PC-3 (cell line): Measurements from ENCODE around the gene RAPGEF4. TPM values are rescaled to one million over a fixed set of nuclear protein-coding genes. Genes with fewer than 3 reads are reported as not detected.
A peak's percentile ranks its signal among the peaks of the same experiment; 100 is the strongest.

Experiments used
- ATAC-seq: fragments of 200-7000 bp; cut with Tn5 transposase; 2 replicates; pipeline ENCODE4 v1.9.1; 2020; ENCODE audit warnings: mild to moderate bottlenecking, moderate library complexity
- BruUV-seq: library from RNA; stranded (reverse); fragments of 400-500 nt; replicated peaks from 2 replicates; lab custom pipeline; 2021; lab: Mats Ljungman, UMichigan
- CTCF ChIA-PET: fragments of 300-600 bp; sonication (Branson Sonifier 250); formaldehyde crosslinking; loops from one replicate; lab custom pipeline; 2022; ENCODE audit warnings: antibody characterized with exemption; lab: Charles Lee
- POLR2A ChIA-PET: fragments of 300-600 bp; sonication (Branson Sonifier 250); formaldehyde crosslinking; loops from one replicate; lab custom pipeline; 2022; ENCODE audit warnings: antibody characterized with exemption; ENCODE audit not compliant: unreplicated experiment; lab: Charles Lee
- DNase-seq: peaks from one replicate; pipeline ENCODE4 v3.0.0-alpha.2; 2015
- H2AFZ ChIP-seq: fragments of 300-600 bp; sonication (generic); 2 replicates; pipeline ENCODE4 v1.6.0; 2016; ENCODE audit warnings: antibody characterized with exemption, low read length
- H3F3A ChIP-seq: fragments of 300-600 bp; sonication (generic); one replicate; pipeline ENCODE4 v1.6.0; 2017; ENCODE audit warnings: antibody characterized with exemption, low read length, control low read depth, mild to moderate bottlenecking; ENCODE audit not compliant: unreplicated experiment
- H3K27ac ChIP-seq: fragments of 300-600 bp; sonication (generic); 2 replicates; pipeline ENCODE4 v1.5.1; 2016; ENCODE audit warnings: mild to moderate bottlenecking, low read length
- H3K27me3 ChIP-seq: fragments of 300-600 bp; sonication (generic); 2 replicates; pipeline ENCODE4 v1.6.1; 2016; ENCODE audit warnings: low read length, mixed read lengths
- H3K36me3 ChIP-seq: fragments of 300-600 bp; sonication (generic); 2 replicates; pipeline ENCODE4 v1.6.1; 2016; ENCODE audit warnings: low read depth, mixed run types, low read length, mixed read lengths
- H3K4me1 ChIP-seq: fragments of 300-600 bp; sonication (generic); 2 replicates; pipeline ENCODE4 v1.5.1; 2016; ENCODE audit warnings: low read length; ENCODE audit not compliant: insufficient read depth
- H3K4me2 ChIP-seq: fragments of 300-600 bp; sonication (generic); 2 replicates; pipeline ENCODE4 v1.6.0; 2016; ENCODE audit warnings: low read length
- H3K4me3 ChIP-seq: fragments of 300-600 bp; sonication (generic); 2 replicates; pipeline ENCODE4 v1.5.1; 2016; ENCODE audit warnings: mild to moderate bottlenecking, low read length, mixed read lengths
- H3K79me2 ChIP-seq: fragments of 300-600 bp; sonication (generic); 2 replicates; pipeline ENCODE4 v1.6.1; 2017; ENCODE audit warnings: low read length, mixed read lengths
- H3K9ac ChIP-seq: fragments of 300-600 bp; sonication (generic); 2 replicates; pipeline ENCODE4 v1.6.0; 2016; ENCODE audit warnings: mild to moderate bottlenecking, low read length
- H3K9me2 ChIP-seq: fragments of 300-600 bp; sonication (generic); replicated peaks from 2 replicates; pipeline ENCODE4 v1.6.1; 2016; ENCODE audit warnings: mixed run types, low read length, mixed read lengths
- H3K9me3 ChIP-seq: fragments of 300-600 bp; sonication (generic); 2 replicates; pipeline ENCODE4 v1.6.1; 2016; ENCODE audit warnings: low read length, mixed read lengths
- H4K20me1 ChIP-seq: fragments of 300-600 bp; sonication (generic); 2 replicates; pipeline ENCODE4 v1.6.1; 2016; ENCODE audit warnings: low read length, mixed read lengths
- CTCF ChIP-seq: fragments of 300-600 bp; sonication (generic); conservative IDR thresholded peaks from 2 replicates; pipeline ENCODE4 v1.5.1; 2017; ENCODE audit warnings: antibody characterized with exemption, low read depth, mild to moderate bottlenecking, low read length
- EZH2 ChIP-seq: fragments of 300-600 bp; sonication (generic); IDR thresholded peaks from one replicate; pipeline ENCODE4 v1.6.1; 2017; ENCODE audit warnings: antibody characterized with exemption, mild to moderate bottlenecking, low read length; ENCODE audit not compliant: unreplicated experiment
- EZH2phosphoT487 ChIP-seq: fragments of 300-600 bp; sonication (generic); IDR thresholded peaks from 2 replicates; pipeline ENCODE4 v1.6.1; 2018; ENCODE audit warnings: mild to moderate bottlenecking, antibody characterized with exemption, low read length, borderline replicate concordance
- intact Hi-C: fragments of 100-400 bp; cut with micrococcal nuclease; formaldehyde crosslinking; loops from 2 replicates; pipeline ENCODE4 v1.9.0; 2023
- total RNA-seq: library from RNA; depleted of rRNA; stranded (reverse); fragments of >200 nt; gene quantifications from 2 replicates; pipeline ENCODE4 v1.2.3, GENCODE V29; 2014

Gene RAPGEF4
- total RNA-seq, 1 experiment from 2014 or later, result 0.87 TPM

GRCh38 chr2:172999641-173000386 lies 264.2 kb downstream of the RAPGEF4 start:
- no peak for ATAC-seq
- CTCF ChIA-PET, result interaction anchor here (0.6 kb wide), 1 partner anchor 24 kb away, joined by 3 read pairs; no protein-coding TSS in a partner anchor
- H3K4me1 ChIP-seq, result peaks cover 56% of the 10 kb centered on the region

GRCh38 chr2:173001664-173002604 lies 266.3 kb downstream of the RAPGEF4 start:
- H3K4me1 ChIP-seq, result peaks cover 40% of the 10 kb centered on the region
- H2AFZ ChIP-seq, result no peak overlapping the region
- ChIA-PET POLR2A (no interaction called here), CTCF (no interaction called here)
- H3K27ac ChIP-seq, result no peak overlapping the region
- H3K27me3 ChIP-seq, result no peaks in the 10 kb centered on the region
- H3K9ac ChIP-seq, result no peak overlapping the region
- no peaks in the 10 kb centered on the region for H3K9me3 ChIP-seq
- no peak overlapping the region for H3K4me3 ChIP-seq
- H3K4me2 ChIP-seq, result no peak overlapping the region
- ATAC-seq (no peak), DNase-seq (no peak)
- BruUV-seq, result no TSS peak
- no peaks in the 10 kb centered on the region for H4K20me1 ChIP-seq
- no peaks in the 10 kb centered on the region for H3F3A ChIP-seq
- no peaks in the 10 kb centered on the region for H3K36me3 ChIP-seq
- no peaks in the 10 kb centered on the region for H3K79me2 ChIP-seq
- intact Hi-C loops, result no loop called here
- no peaks in the 10 kb centered on the region for H3K9me2 ChIP-seq
- TF ChIP-seq EZH2 (no peak), EZH2phosphoT487 (no peak), CTCF (no peak)

More at GRCh38 chr2:172999641-173000386, 264.2 kb downstream of the RAPGEF4 start:
- DNase-seq, result no peak
- no peak overlapping the region for H2AFZ ChIP-seq
- no peak overlapping the region for H3K9ac ChIP-seq
- no peak overlapping the region for H3K4me3 ChIP-seq
- POLR2A ChIA-PET, result no interaction called here
- H4K20me1 ChIP-seq, result no peaks in the 10 kb centered on the region
- H3K9me3 ChIP-seq, result no peaks in the 10 kb centered on the region
- H3K79me2 ChIP-seq, result no peaks in the 10 kb centered on the region
- H3K4me2 ChIP-seq, result 0 out of 2 replicates have a peak overlapping the region, but pooled peaks have one; percentile 26
- TF ChIP-seq CTCF (no peak), EZH2 (no peak), EZH2phosphoT487 (no peak)
- no TSS peak for BruUV-seq
- no peaks in the 10 kb centered on the region for H3K36me3 ChIP-seq
- intact Hi-C loops, result no loop called here
- H3K27ac ChIP-seq, result no peak overlapping the region
- no peaks in the 10 kb centered on the region for H3K9me2 ChIP-seq
- H3F3A ChIP-seq, result no peaks in the 10 kb centered on the region
- no peaks in the 10 kb centered on the region for H3K27me3 ChIP-seq
